HG03575 (cell line): ENCODE results near the gene ZFAND4.
"Not testable (repeated sequence)": the region's sequence is repeated elsewhere in the genome, so short reads cannot be mapped to it uniquely, and the experiment has no call there.

Source experiments
- ATAC-seq: cut with Tn5 transposase; IDR thresholded peaks from one replicate; pipeline ENCODE4 v1.9.1; 2021; ENCODE audit not compliant: unreplicated experiment, insufficient number of reproducible peaks, low FRiP score; ENCODE audit errors: extremely low read depth

ZFAND4 gene

GRCh38 chr10:45672181-45673073 is at the start of gene ZFAND4:
TSS of gene ZFAND4 (minus strand) at chr10:45672772. CDS start at chr10:45663725, 9,047 bp downstream.
- ATAC-seq: peak; percentile 84

- not testable (repeated sequence) for ATAC-seq
These were observed 48.9 kb upstream of the ZFAND4 start for GRCh38 chr10:45721503-45721902.

- not testable (repeated sequence) for ATAC-seq
These were observed 45.1 kb upstream of the ZFAND4 start for GRCh38 chr10:45717642-45718041.

- not testable (repeated sequence) for ATAC-seq
These were observed 44.5 kb upstream of the ZFAND4 start for GRCh38 chr10:45717053-45717452.

- ATAC-seq: not testable (repeated sequence)
These were observed 38.7 kb upstream of the ZFAND4 start for GRCh38 chr10:45711223-45711622.

GRCh38 chr10:45710200-45710796 is 37.7 kb upstream of the ZFAND4 start:
- peak; percentile 62 for ATAC-seq

- ATAC-seq: not testable (repeated sequence)
These were observed 5.9 kb upstream of the ZFAND4 start for GRCh38 chr10:45678467-45678866.

GRCh38 chr10:45675388-45675787 is 2.8 kb upstream of the ZFAND4 start:
- ATAC-seq: no peak

- no peak for ATAC-seq
These were observed 589 bp upstream of the ZFAND4 start for GRCh38 chr10:45673074-45673648.

GRCh38 chr10:45671300-45671699 is 1.3 kb downstream of the ZFAND4 start:
- not testable (repeated sequence) for ATAC-seq

GRCh38 chr10:45669897-45670296 is 2.7 kb downstream of the ZFAND4 start:
- ATAC-seq: not testable (repeated sequence)

GRCh38 chr10:45660876-45661411 is 11.6 kb downstream of the ZFAND4 start:
- no peak for ATAC-seq

- ATAC-seq: no peak
These were observed 15.3 kb downstream of the ZFAND4 start for GRCh38 chr10:45657033-45657926.

- no peak for ATAC-seq
These were observed 17.4 kb downstream of the ZFAND4 start for GRCh38 chr10:45655219-45655618.

GRCh38 chr10:45654753-45655141 is 17.8 kb downstream of the ZFAND4 start:
- ATAC-seq: not testable (repeated sequence)

GRCh38 chr10:45653454-45653853 is 19.1 kb downstream of the ZFAND4 start:
- ATAC-seq: no peak

GRCh38 chr10:45652511-45652910 is 20.1 kb downstream of the ZFAND4 start:
- ATAC-seq: no peak

- no peak for ATAC-seq
These were observed 23.3 kb downstream of the ZFAND4 start for GRCh38 chr10:45649296-45649695.

GRCh38 chr10:45647118-45647517 is 25.5 kb downstream of the ZFAND4 start:
- ATAC-seq: no peak
